Stimulated activated CD8-positive, alpha-beta memory T cell treated with anti-CD3 and anti-CD28 coated beads, Interleukin-2, amount 100 ng/mL, for 1 hour (primary cell): Measurements from ENCODE around the gene GRM1.

Source experiments
- DNase-seq, 2 donors: peaks; one replicate each; pipeline ENCODE4 v3.0.0-alpha.2; 2020; ENCODE audit warnings: low read depth in 2 of 2

The GRM1 gene

GRCh38 chr6:146364816-146365594 is 336.1 kb downstream of the GRM1 start:
- DNase-seq: no peak

- DNase-seq: no peak
Measured at GRCh38 chr6:146367061-146367460, 338.2 kb downstream of the GRM1 start.

DNA sequence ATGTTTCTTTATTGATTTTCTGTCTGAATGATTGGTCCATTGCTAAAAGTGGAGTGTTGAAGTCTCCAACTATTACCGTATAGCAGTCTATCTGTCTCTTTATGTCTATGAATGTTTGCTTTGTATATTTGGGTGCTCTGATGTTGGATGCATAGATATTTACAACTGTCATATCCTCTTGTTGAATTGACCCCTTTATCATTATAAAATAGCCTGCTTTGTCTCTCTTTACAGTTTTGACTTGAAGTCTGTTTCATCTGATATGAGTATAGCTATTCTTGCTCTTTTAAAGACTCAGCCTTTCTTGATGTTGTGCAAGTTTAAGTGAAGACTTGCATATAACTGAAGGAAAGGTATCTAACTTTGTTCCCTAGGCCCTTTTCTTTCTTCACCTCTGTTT is 341.0 kb downstream of the GRM1 start:
- DNase-seq: no peak

DNA sequence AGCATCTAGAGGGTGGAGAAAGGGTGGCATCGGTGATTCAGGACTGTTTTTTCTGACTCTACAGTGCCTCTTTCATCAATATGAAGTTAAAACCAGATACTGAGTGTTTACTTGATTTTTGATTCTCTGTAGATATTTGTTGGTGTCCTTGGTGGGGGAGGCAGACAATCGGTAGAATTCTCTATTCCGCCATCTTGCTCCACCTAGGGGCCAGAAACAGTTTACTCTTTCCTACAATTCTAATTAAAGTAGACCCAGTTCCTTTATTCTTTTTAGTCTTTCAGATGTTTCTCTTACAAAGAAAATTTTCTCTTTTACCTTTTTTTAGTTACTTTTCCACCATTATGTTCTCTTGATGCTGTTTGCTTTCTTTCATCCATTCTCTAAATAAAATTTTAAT is 352.6 kb downstream of the GRM1 start:
- no peak for DNase-seq

- no peak for DNase-seq
Measured at GRCh38 chr6:146388736-146389364, 360.0 kb downstream of the GRM1 start.

DNA sequence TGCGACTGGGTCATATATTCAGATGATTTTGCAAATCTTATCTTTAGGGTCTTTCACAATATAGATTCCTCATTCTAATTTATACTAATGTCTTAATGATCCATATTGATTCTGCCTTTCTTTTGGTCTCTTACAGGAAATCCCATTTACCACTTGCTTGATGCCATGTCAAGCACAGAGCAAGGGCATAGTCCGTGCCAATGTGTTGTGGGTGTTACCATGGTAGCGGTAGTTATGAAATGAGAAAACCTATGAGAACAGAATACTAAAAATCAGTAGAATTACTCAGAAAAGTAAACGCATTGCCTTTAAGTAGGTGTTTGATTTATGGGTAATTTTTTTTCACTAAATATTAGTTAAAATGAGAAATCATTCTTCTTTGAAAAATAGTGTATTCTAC is 360.9 kb downstream of the GRM1 start:
- DNase-seq: no peak

GRCh38 chr6:146397638-146398037 is 368.8 kb downstream of the GRM1 start:
- DNase-seq: no peak

GRCh38 chr6:146402476-146402875 is 373.6 kb downstream of the GRM1 start:
- DNase-seq: no peak

DNA sequence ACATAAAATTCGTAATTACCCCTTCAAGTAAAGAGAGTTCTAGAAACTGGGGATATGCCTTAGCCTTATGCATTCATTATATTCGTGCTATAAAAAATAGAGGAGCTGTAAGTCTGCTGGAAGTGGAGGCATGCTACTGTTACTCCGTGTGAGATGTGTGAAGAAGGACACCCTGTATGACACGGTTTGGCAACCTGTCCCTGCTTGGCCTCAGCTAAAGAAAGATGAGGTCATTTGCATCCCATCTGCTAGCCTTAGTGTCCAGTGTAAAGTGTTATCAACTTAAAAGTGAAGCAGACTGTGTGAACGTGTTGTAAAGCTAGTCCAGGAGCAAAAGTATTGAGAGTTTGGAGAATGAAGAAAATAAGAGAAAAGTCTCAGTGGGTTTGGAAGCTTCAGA is 379.7 kb downstream of the GRM1 start:
- DNase-seq: no peak

GRCh38 chr6:146410851-146411595 is 382.2 kb downstream of the GRM1 start:
- no peak for DNase-seq

- no peak for DNase-seq
Measured at GRCh38 chr6:146419576-146419975, 390.7 kb downstream of the GRM1 start.

- DNase-seq: no peak
Measured at GRCh38 chr6:146420255-146420654, 391.4 kb downstream of the GRM1 start.

- DNase-seq: no peak
Measured at GRCh38 chr6:146422789-146423375, 394.0 kb downstream of the GRM1 start.

- DNase-seq: no peak
Measured at GRCh38 chr6:146423452-146423851, 394.6 kb downstream of the GRM1 start.

DNA sequence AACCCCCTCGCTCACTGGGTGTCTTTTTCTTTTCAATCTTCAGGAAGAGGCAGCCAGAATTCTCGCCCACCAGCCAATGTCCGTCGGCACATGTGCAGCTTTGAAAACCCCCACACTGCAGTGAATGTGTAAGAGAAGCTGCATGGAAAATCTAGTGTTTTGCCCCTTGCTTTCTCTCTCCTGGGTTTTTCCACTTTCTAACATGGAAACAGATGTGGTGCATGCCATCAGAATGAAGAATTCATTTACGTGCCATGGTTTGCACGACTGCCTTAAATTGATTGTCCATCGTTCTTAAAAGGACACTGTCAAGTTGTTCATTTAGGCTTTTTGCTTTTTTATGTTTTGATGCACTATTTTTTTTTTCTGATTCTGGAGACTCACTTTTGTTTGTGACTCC is 397.7 kb downstream of the GRM1 start:
- DNase-seq: no peak

GRCh38 chr6:146429831-146430230 is 401.0 kb downstream of the GRM1 start:
- no peak for DNase-seq

DNA sequence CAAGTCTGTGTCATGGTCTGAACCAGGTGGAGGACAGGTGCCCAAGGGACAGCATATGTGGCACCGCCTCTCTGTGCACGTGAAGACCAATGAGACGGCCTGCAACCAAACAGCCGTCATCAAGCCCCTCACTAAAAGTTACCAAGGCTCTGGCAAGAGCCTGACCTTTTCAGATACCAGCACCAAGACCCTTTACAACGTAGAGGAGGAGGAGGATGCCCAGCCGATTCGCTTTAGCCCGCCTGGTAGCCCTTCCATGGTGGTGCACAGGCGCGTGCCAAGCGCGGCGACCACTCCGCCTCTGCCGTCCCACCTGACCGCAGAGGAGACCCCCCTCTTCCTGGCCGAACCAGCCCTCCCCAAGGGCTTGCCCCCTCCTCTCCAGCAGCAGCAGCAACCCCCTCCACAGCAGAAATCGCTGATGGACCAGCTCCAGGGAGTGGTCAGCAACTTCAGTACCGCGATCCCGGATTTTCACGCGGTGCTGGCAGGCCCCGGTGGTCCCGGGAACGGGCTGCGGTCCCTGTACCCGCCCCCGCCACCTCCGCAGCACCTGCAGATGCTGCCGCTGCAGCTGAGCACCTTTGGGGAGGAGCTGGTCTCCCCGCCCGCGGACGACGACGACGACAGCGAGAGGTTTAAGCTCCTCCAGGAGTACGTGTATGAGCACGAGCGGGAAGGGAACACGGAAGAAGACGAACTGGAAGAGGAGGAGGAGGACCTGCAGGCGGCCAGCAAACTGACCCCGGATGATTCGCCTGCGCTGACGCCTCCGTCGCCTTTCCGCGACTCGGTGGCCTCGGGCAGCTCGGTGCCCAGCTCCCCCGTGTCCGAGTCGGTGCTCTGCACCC is 405.2 kb downstream of the GRM1 start:
- DNase-seq: no peak

DNA sequence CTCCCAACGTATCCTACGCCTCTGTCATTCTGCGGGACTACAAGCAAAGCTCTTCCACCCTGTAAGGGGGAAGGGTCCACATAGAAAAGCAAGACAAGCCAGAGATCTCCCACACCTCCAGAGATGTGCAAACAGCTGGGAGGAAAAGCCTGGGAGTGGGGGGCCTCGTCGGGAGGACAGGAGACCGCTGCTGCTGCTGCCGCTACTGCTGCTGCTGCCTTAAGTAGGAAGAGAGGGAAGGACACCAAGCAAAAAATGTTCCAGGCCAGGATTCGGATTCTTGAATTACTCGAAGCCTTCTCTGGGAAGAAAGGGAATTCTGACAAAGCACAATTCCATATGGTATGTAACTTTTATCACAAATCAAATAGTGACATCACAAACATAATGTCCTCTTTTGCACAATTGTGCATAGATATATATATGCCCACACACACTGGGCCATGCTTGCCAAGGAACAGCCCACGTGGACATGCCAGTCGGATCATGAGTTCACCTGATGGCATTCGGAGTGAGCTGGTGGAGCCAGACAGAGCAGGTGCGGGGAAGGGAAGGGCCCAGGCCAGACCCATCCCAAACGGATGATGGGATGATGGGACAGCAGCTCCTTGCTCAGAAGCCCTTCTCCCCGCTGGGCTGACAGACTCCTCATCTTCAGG is 406.0 kb downstream of the GRM1 start:
- DNase-seq: no peak

DNA sequence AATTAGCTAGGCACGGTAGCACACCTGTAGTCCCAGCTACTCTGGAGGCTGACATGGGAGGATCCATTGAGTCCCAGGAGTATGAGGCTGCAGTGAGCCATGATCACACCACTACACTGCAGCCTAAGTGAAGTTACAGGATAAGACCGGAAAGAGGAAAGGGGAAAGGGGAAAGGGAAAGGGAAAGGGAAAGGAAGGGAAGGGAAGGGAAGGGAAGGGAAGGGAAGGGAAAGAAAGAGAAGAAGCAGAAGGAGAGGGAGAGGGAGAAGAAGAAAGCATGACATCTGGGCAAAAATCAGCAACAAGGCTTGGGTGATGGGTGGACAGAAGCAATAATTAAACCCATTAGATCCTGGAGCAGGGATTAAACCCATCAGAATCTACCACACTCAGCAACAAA is 413.0 kb downstream of the GRM1 start:
- DNase-seq: no peak

DNA sequence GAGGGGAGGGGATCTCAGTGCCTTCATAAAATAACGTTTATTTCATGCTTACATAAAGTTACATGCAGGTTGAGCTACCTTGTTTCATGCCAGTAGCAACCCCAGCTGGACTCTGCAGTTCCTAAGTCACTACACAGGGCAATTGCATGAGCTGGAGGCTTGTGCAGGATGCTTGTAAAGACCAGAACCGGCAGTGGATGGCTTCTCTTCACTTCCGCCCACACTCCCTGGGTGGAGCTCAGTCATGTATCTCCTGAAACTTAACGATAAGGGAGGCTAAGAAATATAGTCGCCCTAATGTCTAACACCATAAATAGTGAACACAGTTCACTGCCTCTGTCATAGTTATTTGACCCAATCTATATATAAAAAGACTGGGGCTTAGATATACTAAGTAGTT is 415.3 kb downstream of the GRM1 start:
- no peak for DNase-seq

DNA sequence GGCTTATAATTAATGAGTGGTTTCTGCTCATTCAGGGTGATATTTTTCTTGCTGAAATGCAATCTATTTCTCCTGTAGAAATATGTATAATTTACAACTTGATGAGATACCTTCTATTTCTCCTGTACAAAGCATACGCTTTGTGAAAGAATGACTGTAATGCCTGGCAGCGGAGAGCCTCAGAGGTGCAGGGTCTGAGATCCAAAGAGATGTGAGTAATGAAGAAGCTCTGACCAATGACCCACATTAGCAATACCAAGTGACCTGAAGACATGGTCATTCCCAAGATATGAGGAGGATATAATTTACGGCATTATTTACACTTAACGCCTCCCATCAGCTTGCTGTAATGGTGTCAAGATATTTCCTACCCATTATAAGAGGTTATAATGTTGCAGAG is 416.4 kb downstream of the GRM1 start:
- no peak for DNase-seq
